CD4-positive, CD25-positive, alpha-beta regulatory T cell (primary cell): ENCODE results near the gene ALG14. TPM values are rescaled to one million over a fixed set of nuclear protein-coding genes. Genes with fewer than 3 reads are reported as not detected.

ENCODE experiments used
- ATAC-seq, 2 donors: fragments of 150-1000 bp; cut with Tn5 transposase; one replicate each; pipeline ENCODE4 v1.10.0; 2021; ENCODE audit warnings: low read depth in 2 of 2, moderate number of reproducible peaks in 2 of 2, moderate library complexity in 1 of 2
- DNase-seq, 3 donors: peaks; one replicate each; pipeline versions ENCODE4 v3.0.0 to v3.0.0-alpha.2; 2012 to 2022; ENCODE audit warnings: mixed read lengths in 1 of 3
- H3K27ac ChIP-seq: one replicate; pipeline ENCODE4 v1.7.0; 2013; ENCODE audit warnings: mild to moderate bottlenecking, low read length; ENCODE audit not compliant: insufficient read depth, poor library complexity, severe bottlenecking
- H3K27me3 ChIP-seq: one replicate; pipeline ENCODE4 v1.7.0; 2013; ENCODE audit warnings: low read length; ENCODE audit not compliant: control insufficient read depth, insufficient read depth
- H3K36me3 ChIP-seq: one replicate; pipeline ENCODE4 v1.7.0; 2013; ENCODE audit warnings: mild to moderate bottlenecking, low read length, moderate library complexity; ENCODE audit not compliant: control insufficient read depth, insufficient read depth
- H3K4me1 ChIP-seq: 2 replicates; pipeline ENCODE4 v1.7.0; 2013; ENCODE audit warnings: mild to moderate bottlenecking, low read length; ENCODE audit not compliant: insufficient read depth, control insufficient read depth, poor library complexity, severe bottlenecking
- H3K4me3 ChIP-seq: one replicate; pipeline ENCODE4 v1.7.0; 2013; ENCODE audit warnings: low read depth, mild to moderate bottlenecking, low read length, moderate library complexity
- H3K9me3 ChIP-seq, 2 experiments: 1 replicate in 1 of 2; 2 replicates in 1 of 2; pipeline ENCODE4 v1.7.0; 2013; ENCODE audit warnings: low read length in 2 of 2, mild to moderate bottlenecking in 1 of 2, moderate library complexity in 1 of 2; ENCODE audit not compliant: control insufficient read depth in 2 of 2
- H3K27ac Mint-ChIP-seq, 3 donors: one replicate each; pipeline ENCODE4 v1.8.0; 2020 to 2022; ENCODE audit warnings: mild to moderate bottlenecking in 3 of 3, mixed read lengths in 3 of 3, moderate library complexity in 2 of 3
- H3K27me3 Mint-ChIP-seq: one replicate; pipeline ENCODE4 v1.8.0; 2022; ENCODE audit warnings: mild to moderate bottlenecking, mixed read lengths
- H3K36me3 Mint-ChIP-seq: one replicate; pipeline ENCODE4 v1.8.0; 2020; ENCODE audit warnings: mixed read lengths
- H3K4me1 Mint-ChIP-seq, 4 donors: one replicate each; pipeline ENCODE4 v1.8.0; 2020 to 2022; ENCODE audit warnings: mixed read lengths in 4 of 4, mild to moderate bottlenecking in 1 of 4
- H3K4me3 Mint-ChIP-seq, 4 donors: one replicate each; pipeline ENCODE4 v1.8.0; 2020 to 2022; ENCODE audit warnings: mild to moderate bottlenecking in 4 of 4, mixed read lengths in 4 of 4, moderate library complexity in 3 of 4
- H3K9me3 Mint-ChIP-seq, 7 donors: one replicate each; pipeline ENCODE4 v1.8.0; 2020 to 2022; ENCODE audit warnings: mixed read lengths in 7 of 7, mild to moderate bottlenecking in 3 of 7, moderate library complexity in 2 of 7
- polyA plus RNA-seq, 4 donors: library from polyadenylated mRNA; unstranded; fragments of 300-500 nt; fragmentation: Illumina TruSeq; gene quantifications; one replicate each; pipeline ENCODE4 v1.2.3, GENCODE V29; 2021
- total RNA-seq: library from RNA; stranded (reverse); gene quantifications from one replicate; pipeline ENCODE4 v1.2.3, GENCODE V29; 2022

The ALG14 gene
- total and polyA plus RNA-seq, 5 donors from 2014 or later, result 1.2 to 11.0 (median 5.7) TPM

GRCh38 chr1:94955767-94956632, 116.8 kb downstream of the ALG14 start:
- no peaks in the 10 kb centered on the region for H3K9me3 ChIP-seq
- H3K27ac Mint-ChIP-seq, result no peak overlapping the region
- DNase-seq (no peak), ATAC-seq (no peak)
- H3K36me3 ChIP-seq, result no peaks in the 10 kb centered on the region
- H3K27ac ChIP-seq, result no peak overlapping the region
- H3K27me3 ChIP-seq, result no peaks in the 10 kb centered on the region
- no peaks in the 10 kb centered on the region for H3K36me3 Mint-ChIP-seq
- peaks cover 0 to 2% (median 0%) of the 10 kb centered on the region in 7 donors for H3K9me3 Mint-ChIP-seq
- H3K27me3 Mint-ChIP-seq, result peaks cover 6% of the 10 kb centered on the region
- H3K4me1 ChIP-seq, result no peaks in the 10 kb centered on the region
- peaks cover 0 to 5% (median 0%) of the 10 kb centered on the region in 4 donors for H3K4me1 Mint-ChIP-seq
- no peak overlapping the region for H3K4me3 ChIP-seq
- H3K4me3 Mint-ChIP-seq, result no peak overlapping the region

GRCh38 chr1:94954263-94955220, 118.2 kb downstream of the ALG14 start:
- Histone ChIP-seq H3K4me3 (no peak overlapping the region), H3K27ac (no peak overlapping the region), H3K9me3 (no peaks in the 10 kb centered on the region), H3K4me1 (no peaks in the 10 kb centered on the region), H3K36me3 (no peaks in the 10 kb centered on the region), H3K27me3 (no peaks in the 10 kb centered on the region)
- H3K36me3 Mint-ChIP-seq, result no peaks in the 10 kb centered on the region
- H3K9me3 Mint-ChIP-seq, result peaks cover 0 to 1% (median 0%) of the 10 kb centered on the region in 7 donors
- DNase-seq (no peak), ATAC-seq (no peak)
- no peak overlapping the region for H3K27ac Mint-ChIP-seq
- H3K4me1 Mint-ChIP-seq, result peaks cover 0 to 5% (median 0%) of the 10 kb centered on the region in 4 donors
- H3K27me3 Mint-ChIP-seq, result peaks cover 6% of the 10 kb centered on the region
- no peak overlapping the region for H3K4me3 Mint-ChIP-seq

GRCh38 chr1:94953746-94954145, 119.0 kb downstream of the ALG14 start:
- H3K9me3 Mint-ChIP-seq, result peaks cover 0 to 1% (median 0%) of the 10 kb centered on the region in 7 donors
- Histone ChIP-seq H3K27ac (no peak overlapping the region), H3K9me3 (no peaks in the 10 kb centered on the region), H3K4me3 (no peak overlapping the region), H3K36me3 (no peaks in the 10 kb centered on the region), H3K4me1 (no peaks in the 10 kb centered on the region), H3K27me3 (no peaks in the 10 kb centered on the region)
- peaks cover 0 to 5% (median 0%) of the 10 kb centered on the region in 4 donors for H3K4me1 Mint-ChIP-seq
- H3K27ac Mint-ChIP-seq, result no peak overlapping the region
- no peak for ATAC-seq
- H3K4me3 Mint-ChIP-seq, result no peak overlapping the region
- no peak for DNase-seq
- peaks cover 6% of the 10 kb centered on the region for H3K27me3 Mint-ChIP-seq
- no peaks in the 10 kb centered on the region for H3K36me3 Mint-ChIP-seq

GRCh38 chr1:94953107-94953506, 119.6 kb downstream of the ALG14 start:
- H3K27me3 Mint-ChIP-seq, result peaks cover 10% of the 10 kb centered on the region
- H3K36me3 ChIP-seq, result no peaks in the 10 kb centered on the region
- no peak overlapping the region for H3K27ac Mint-ChIP-seq
- H3K9me3 ChIP-seq, result no peaks in the 10 kb centered on the region
- DNase-seq, result no peak
- H3K36me3 Mint-ChIP-seq, result no peaks in the 10 kb centered on the region
- ATAC-seq, result no peak
- H3K27me3 ChIP-seq, result no peaks in the 10 kb centered on the region
- H3K4me3 ChIP-seq, result no peak overlapping the region
- H3K9me3 Mint-ChIP-seq, result peaks cover 0 to 1% (median 0%) of the 10 kb centered on the region in 7 donors
- no peak overlapping the region for H3K27ac ChIP-seq
- no peak overlapping the region for H3K4me3 Mint-ChIP-seq
- H3K4me1 ChIP-seq, result no peaks in the 10 kb centered on the region
- peaks cover 0 to 5% (median 0%) of the 10 kb centered on the region in 4 donors for H3K4me1 Mint-ChIP-seq

GRCh38 chr1:94952539-94952938, 120.2 kb downstream of the ALG14 start:
- Mint-ChIP-seq H3K27ac (no peak overlapping the region), H3K4me3 (no peak overlapping the region), H3K36me3 (no peaks in the 10 kb centered on the region), H3K9me3 (peaks cover 0 to 1% (median 0%) of the 10 kb centered on the region in 7 donors), H3K27me3 (peaks cover 10% of the 10 kb centered on the region), H3K4me1 (peaks cover 0 to 5% (median 0%) of the 10 kb centered on the region in 4 donors)
- Histone ChIP-seq H3K4me3 (no peak overlapping the region), H3K27ac (no peak overlapping the region), H3K9me3 (no peaks in the 10 kb centered on the region), H3K4me1 (no peaks in the 10 kb centered on the region), H3K36me3 (no peaks in the 10 kb centered on the region), H3K27me3 (no peaks in the 10 kb centered on the region)
- no peak for ATAC-seq
- DNase-seq, result no peak

- Mint-ChIP-seq H3K36me3 (no peaks in the 10 kb centered on the region), H3K27ac (no peak overlapping the region), H3K4me3 (no peak overlapping the region), H3K27me3 (peaks cover 10% of the 10 kb centered on the region), H3K9me3 (peaks cover 0 to 1% (median 0%) of the 10 kb centered on the region in 7 donors), H3K4me1 (peaks cover 0 to 5% (median 0%) of the 10 kb centered on the region in 4 donors)
- Histone ChIP-seq H3K4me3 (no peak overlapping the region), H3K9me3 (no peaks in the 10 kb centered on the region), H3K36me3 (no peaks in the 10 kb centered on the region), H3K4me1 (no peaks in the 10 kb centered on the region), H3K27ac (no peak overlapping the region), H3K27me3 (no peaks in the 10 kb centered on the region)
- no peak for ATAC-seq
- DNase-seq, result no peak
Measured at GRCh38 chr1:94951509-94952208, 121.1 kb downstream of the ALG14 start.

- no peaks in the 10 kb centered on the region for H3K36me3 ChIP-seq
- no peaks in the 10 kb centered on the region for H3K27me3 ChIP-seq
- no peak overlapping the region for H3K27ac ChIP-seq
- no peaks in the 10 kb centered on the region for H3K9me3 ChIP-seq
- Mint-ChIP-seq H3K9me3 (peaks cover 0 to 1% (median 0%) of the 10 kb centered on the region in 7 donors), H3K27ac (no peak overlapping the region), H3K36me3 (no peaks in the 10 kb centered on the region), H3K4me1 (peaks cover 0 to 5% (median 0%) of the 10 kb centered on the region in 4 donors), H3K4me3 (no peak overlapping the region), H3K27me3 (peaks cover 10% of the 10 kb centered on the region)
- ATAC-seq (no peak), DNase-seq (no peak)
- H3K4me1 ChIP-seq, result no peaks in the 10 kb centered on the region
- no peak overlapping the region for H3K4me3 ChIP-seq
Measured at GRCh38 chr1:94951046-94951445, 121.7 kb downstream of the ALG14 start.
